ENCODE measurements around the gene MEN1. TPM values are rescaled to one million over a fixed set of nuclear protein-coding genes. Genes with fewer than 3 reads are reported as not detected.
A peak's percentile ranks its signal among the peaks of the same experiment; 100 is the strongest.
"Not testable (repeated sequence)": the region's sequence is repeated elsewhere in the genome, so short reads cannot be mapped to it uniquely, and the experiment has no call there.

Gene MEN1
- total RNA-seq, 2 donors from 2014 or later: 25.8 to 27.0 TPM

DNA sequence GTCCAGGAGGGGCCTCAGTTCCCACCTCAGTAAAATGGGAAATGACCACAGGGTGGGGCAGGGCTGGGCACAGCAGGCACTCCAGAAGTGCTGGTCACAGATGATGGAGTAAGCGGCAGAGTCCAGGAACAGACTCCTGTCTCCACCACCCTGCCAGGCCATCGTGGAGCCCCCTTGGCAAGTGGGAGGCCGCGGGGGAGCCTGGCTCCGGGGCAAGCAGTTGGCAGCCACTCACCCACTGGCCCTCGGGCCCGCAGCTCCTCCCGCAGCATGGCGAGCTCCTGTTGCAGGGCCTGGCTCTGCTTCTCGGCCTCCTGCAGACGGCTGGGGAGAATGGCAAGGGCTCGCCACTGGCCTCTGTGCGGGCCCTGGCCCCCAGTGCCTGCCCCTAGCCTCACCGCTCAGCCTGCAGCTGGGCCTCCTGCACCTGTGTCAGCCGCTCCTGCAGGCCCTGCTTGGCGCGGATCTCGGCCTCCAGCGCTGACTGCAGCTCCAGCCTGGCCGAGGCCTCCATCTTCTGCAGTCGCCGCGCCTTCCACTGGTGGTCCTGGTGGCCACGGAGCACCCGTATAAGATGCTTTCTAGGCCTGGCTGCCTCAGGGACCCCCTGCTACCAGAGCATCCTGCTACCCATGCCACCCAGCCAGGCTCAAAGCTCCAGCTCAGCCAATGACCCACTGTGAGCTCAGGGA is 23.8 kb upstream of the MEN1 start:
- DNase-seq (no peak), ATAC-seq (no peak)
- Mint-ChIP-seq H3K4me3 (no peak overlapping the region), H3K27me3 (no peaks in the 10 kb centered on the region), H3K4me1 (no peaks in the 10 kb centered on the region), H3K36me3 (ENCODE audit: low read depth) (peaks cover 3% of the 10 kb centered on the region), H3K27ac (no peak overlapping the region)
- H3K9me3 ChIP-seq (ENCODE audit: control insufficient read depth, low read length, poor library complexity, severe bottlenecking): no peaks in the 10 kb centered on the region

- Mint-ChIP-seq H3K4me3 (no peak overlapping the region), H3K4me1 (peaks cover 2% of the 10 kb centered on the region), H3K27me3 (no peaks in the 10 kb centered on the region), H3K27ac (no peak overlapping the region), H3K36me3 (ENCODE audit: low read depth) (peaks cover 3% of the 10 kb centered on the region)
- no peaks in the 10 kb centered on the region for H3K9me3 ChIP-seq (ENCODE audit: control insufficient read depth, low read length, poor library complexity, severe bottlenecking)
- no peak for ATAC-seq
- no peak for DNase-seq
These were observed 23.2 kb upstream of the MEN1 start for GRCh38 chr11:64833509-64833908.

DNA sequence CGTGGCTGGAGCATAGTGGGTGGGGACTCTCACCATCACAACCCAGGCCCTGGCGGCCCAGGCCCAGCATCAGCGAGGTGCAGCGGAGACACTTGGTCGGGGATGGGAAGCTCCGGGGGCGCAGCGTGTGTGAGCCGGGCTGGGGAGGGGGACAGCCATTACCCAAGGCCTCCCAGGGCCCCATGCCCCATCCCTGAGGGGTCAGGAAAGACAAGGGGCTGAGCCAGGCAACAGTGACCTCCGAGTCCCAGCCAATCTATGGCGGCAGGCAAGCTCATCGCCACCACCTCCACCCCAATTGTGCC is 22.8 kb upstream of the MEN1 start:
- H3K27ac Mint-ChIP-seq: no peak overlapping the region
- H3K9me3 ChIP-seq (ENCODE audit: control insufficient read depth, low read length, poor library complexity, severe bottlenecking): no peaks in the 10 kb centered on the region
- H3K27me3 Mint-ChIP-seq: no peaks in the 10 kb centered on the region
- no peak for DNase-seq
- H3K36me3 Mint-ChIP-seq (ENCODE audit: low read depth): peaks cover 3% of the 10 kb centered on the region
- H3K4me3 Mint-ChIP-seq: no peak overlapping the region
- peaks cover 2% of the 10 kb centered on the region for H3K4me1 Mint-ChIP-seq
- no peak for ATAC-seq

DNA sequence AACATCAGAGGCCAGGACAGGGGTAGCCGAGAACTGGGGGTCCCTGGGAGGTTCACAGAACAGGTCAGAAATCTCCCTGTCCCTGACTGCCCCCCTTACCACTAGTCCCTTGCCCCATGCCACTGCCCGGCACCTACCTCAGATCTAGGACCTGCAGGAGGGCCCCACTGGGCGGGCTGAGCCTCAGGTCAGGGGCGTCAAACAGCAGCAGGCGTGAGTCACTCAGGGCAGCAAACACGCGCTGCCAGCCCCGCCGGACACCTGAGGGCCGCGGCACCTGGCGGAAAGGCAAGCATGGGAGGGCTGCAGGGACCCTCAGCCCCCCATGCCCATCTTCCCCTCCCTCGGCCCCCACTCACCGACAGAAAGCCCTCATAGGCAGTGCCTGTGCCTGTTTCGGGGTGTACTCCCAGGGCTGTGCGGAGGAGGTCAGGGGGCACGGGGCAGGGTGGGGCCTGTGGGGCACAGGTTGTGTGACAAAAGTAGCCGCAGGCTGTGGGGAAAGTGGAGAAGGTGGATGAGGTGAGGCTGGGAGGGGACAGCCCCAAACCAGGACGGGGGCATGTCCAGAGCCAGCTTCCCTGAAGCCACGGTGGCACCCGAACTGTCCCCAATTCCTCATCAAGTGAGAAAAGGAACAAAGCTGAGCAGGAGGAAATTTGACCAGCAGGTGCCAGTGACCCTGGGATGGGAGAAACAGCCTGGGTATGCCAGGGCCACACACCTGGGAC is 22.3 kb upstream of the MEN1 start:
- H3K4me3 Mint-ChIP-seq: no peak overlapping the region
- no peak for ATAC-seq
- peaks cover 3% of the 10 kb centered on the region for H3K36me3 Mint-ChIP-seq (ENCODE audit: low read depth)
- H3K27me3 Mint-ChIP-seq: no peaks in the 10 kb centered on the region
- no peak overlapping the region for H3K27ac Mint-ChIP-seq
- no peaks in the 10 kb centered on the region for H3K9me3 ChIP-seq (ENCODE audit: control insufficient read depth, low read length, poor library complexity, severe bottlenecking)
- H3K4me1 Mint-ChIP-seq: peaks cover 2% of the 10 kb centered on the region
- no peak for DNase-seq

DNA sequence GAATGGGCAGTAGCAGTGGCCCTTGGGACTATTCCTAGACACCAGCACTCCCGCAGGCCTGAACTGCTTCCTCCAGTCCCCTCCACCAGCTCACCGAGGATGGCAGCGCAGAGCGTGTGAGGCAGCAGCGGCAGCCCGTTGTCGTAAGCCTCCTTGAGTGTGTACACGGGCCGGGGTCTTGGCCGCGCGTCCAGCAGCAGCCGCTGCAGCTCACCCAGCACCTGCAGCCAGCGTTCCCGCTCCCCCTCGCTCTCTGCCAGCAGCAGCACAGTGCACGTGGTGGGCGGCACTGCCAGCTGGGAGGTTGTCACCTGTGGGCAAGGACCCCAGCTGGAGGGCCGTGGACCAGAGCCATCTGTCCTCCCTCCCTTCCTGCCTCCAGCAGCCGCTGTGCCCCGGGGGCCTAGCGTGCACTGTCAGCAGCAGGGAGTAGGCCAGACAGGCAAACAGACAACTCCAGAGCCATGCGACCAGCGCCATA is 21.1 kb upstream of the MEN1 start:
- no peaks in the 10 kb centered on the region for H3K27me3 Mint-ChIP-seq
- H3K4me3 Mint-ChIP-seq: no peak overlapping the region
- DNase-seq: no peak

DNA sequence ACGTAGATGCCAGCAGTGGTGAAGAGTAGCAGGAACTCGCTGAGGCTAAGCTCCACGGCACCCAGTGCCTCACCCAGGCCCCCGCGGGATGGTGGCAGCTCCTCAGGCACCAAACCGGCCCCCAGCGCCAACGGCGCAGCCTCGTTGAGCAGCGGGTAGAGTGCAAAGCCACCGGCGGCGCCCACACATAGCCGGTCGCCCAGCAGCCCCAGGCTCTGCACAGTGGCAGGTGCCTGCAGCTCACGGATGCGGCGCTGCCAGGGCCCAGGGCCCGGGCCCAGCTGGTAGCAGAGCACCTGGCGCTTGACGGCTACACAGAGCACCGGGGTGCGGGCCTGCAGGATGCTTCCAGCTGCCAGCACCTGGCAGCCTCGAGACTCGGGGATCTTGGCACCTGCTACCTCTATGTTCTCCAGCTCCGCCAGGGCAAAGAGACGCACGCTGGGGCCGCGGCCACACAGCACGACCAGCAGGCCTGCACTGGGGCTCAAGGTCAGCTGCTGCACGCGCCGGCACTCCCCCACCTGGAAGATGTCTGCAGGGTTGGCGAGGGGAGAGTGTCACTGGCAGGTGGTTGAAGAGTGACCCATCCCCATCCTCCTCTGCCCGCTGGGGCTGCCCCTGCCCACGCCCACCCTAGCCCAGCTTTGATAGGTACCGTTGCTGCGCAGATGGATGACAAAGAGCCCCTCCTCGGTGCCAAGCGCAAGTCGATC is 19.3 kb upstream of the MEN1 start:
- ATAC-seq (no peak), DNase-seq (no peak)
- peaks cover 3% of the 10 kb centered on the region for H3K36me3 Mint-ChIP-seq (ENCODE audit: low read depth)
- no peaks in the 10 kb centered on the region for H3K27me3 Mint-ChIP-seq
- H3K4me1 Mint-ChIP-seq: peaks cover 2% of the 10 kb centered on the region
- H3K27ac Mint-ChIP-seq: no peak overlapping the region
- H3K4me3 Mint-ChIP-seq: no peak overlapping the region
- H3K9me3 ChIP-seq (ENCODE audit: control insufficient read depth, low read length, poor library complexity, severe bottlenecking): no peaks in the 10 kb centered on the region

More for the DNA sequence above, 21.1 kb upstream of the MEN1 start:
- H3K9me3 ChIP-seq (ENCODE audit: control insufficient read depth, low read length, poor library complexity, severe bottlenecking): no peaks in the 10 kb centered on the region
- H3K36me3 Mint-ChIP-seq (ENCODE audit: low read depth): peaks cover 3% of the 10 kb centered on the region
- peaks cover 2% of the 10 kb centered on the region for H3K4me1 Mint-ChIP-seq
- no peak overlapping the region for H3K27ac Mint-ChIP-seq
- ATAC-seq: no peak

DNA sequence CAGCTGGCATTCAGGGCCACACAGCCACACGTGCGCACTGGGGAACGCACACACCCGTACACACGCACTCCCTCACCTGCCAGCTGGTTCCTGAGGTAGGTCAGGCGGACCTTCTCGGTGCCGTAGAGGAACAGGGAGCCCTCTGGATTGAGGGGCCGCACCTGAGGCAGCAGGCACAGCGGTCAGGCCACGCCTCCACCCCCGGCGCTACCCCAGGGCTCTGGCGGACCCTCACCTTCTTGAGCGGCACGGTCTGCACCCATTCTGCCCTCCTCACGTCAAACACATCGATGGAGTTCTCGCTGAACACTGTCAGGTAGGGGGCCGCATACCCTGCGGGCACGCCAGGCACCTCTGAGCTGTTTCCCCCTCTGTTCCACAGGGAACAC is 17.1 kb upstream of the MEN1 start:
- Mint-ChIP-seq H3K27me3 (no peaks in the 10 kb centered on the region), H3K27ac (no peak overlapping the region), H3K36me3 (ENCODE audit: low read depth) (peaks cover 6% of the 10 kb centered on the region), H3K4me3 (no peak overlapping the region), H3K4me1 (peaks cover 6% of the 10 kb centered on the region)
- no peaks in the 10 kb centered on the region for H3K9me3 ChIP-seq (ENCODE audit: control insufficient read depth, low read length, poor library complexity, severe bottlenecking)
- ATAC-seq: no peak
- no peak for DNase-seq

DNA sequence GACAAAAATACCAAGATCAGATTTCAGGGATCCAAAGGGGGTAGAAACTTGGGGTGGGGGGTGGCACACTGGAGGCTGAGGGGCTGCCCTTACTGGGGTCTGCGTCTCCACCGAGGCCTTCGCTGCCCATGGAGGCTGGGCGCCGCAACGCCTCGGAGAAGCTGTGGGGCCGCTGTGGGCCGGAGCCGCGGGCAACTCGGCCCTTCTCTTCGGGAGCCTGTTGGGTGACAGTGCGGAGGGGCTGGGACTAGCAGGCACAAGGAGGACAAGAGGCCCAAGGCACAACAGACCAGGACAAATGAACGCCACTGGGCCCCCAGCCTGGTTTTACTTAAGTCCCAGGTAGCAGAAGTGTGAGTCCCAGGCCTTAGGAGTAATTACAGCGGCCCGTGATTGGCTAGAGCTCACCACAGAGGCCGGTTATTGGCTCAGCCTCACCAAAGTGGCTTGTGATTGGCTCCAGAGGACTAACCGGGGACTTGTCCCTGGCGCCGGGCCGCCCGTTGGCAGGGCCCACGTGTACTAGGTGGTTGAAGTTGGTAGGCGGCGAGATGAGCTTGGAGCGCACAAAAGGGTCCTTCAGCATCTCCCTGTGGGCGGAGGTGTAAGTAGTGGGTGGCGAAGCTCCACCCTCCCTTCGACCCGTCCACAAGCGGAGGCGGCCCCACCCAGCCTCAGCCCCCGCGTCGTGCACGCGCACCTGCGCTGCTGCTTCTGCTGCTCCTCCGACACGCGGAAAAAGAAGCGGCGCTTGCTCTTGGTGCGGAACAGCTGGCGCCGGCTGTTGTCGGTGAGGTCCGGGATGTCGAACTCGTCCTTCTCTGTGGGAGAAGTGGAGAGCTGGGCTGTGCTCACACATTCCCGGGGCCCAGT is 16.5 kb upstream of the MEN1 start:
- ATAC-seq (no peak), DNase-seq (no peak)
- no peaks in the 10 kb centered on the region for H3K9me3 ChIP-seq (ENCODE audit: control insufficient read depth, low read length, poor library complexity, severe bottlenecking)
- Mint-ChIP-seq H3K4me3 (no peak overlapping the region), H3K36me3 (ENCODE audit: low read depth) (peaks cover 4% of the 10 kb centered on the region), H3K27me3 (no peaks in the 10 kb centered on the region), H3K4me1 (peaks cover 6% of the 10 kb centered on the region), H3K27ac (no peak overlapping the region)

DNA sequence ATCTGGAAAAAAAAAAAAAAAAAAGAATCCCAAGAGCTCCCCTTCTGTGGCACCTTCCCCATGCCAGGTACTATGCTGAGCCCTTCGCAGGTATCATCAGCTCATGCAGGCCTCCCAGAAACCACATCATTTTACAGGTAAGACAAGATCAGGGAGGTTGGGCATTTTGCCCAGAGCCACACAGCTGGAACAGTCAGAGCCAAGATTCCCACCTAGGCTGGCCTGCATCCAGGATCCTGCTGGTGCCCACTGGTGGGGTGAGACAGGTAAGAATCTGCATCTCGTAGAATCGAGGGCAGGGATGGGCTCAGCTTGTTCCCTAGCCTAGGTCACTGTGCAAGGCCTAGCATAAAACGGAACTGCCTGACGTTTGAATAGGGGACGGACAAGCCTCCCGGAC is 15.7 kb upstream of the MEN1 start:
- H3K27me3 Mint-ChIP-seq: no peaks in the 10 kb centered on the region
- DNase-seq: no peak
- no peaks in the 10 kb centered on the region for H3K9me3 ChIP-seq (ENCODE audit: control insufficient read depth, low read length, poor library complexity, severe bottlenecking)
- H3K4me3 Mint-ChIP-seq: no peak overlapping the region
- no peak for ATAC-seq
- no peak overlapping the region for H3K27ac Mint-ChIP-seq
- peaks cover 4% of the 10 kb centered on the region for H3K36me3 Mint-ChIP-seq (ENCODE audit: low read depth)
- H3K4me1 Mint-ChIP-seq: peaks cover 6% of the 10 kb centered on the region

- Mint-ChIP-seq H3K4me3 (no peak overlapping the region), H3K27ac (no peak overlapping the region), H3K36me3 (ENCODE audit: low read depth) (peaks cover 4% of the 10 kb centered on the region), H3K27me3 (no peaks in the 10 kb centered on the region), H3K4me1 (peaks cover 3% of the 10 kb centered on the region)
- ATAC-seq (no peak), DNase-seq (no peak)
- no peaks in the 10 kb centered on the region for H3K9me3 ChIP-seq (ENCODE audit: control insufficient read depth, low read length, poor library complexity, severe bottlenecking)
These were observed 13.3 kb upstream of the MEN1 start for GRCh38 chr11:64823568-64824119.

DNA sequence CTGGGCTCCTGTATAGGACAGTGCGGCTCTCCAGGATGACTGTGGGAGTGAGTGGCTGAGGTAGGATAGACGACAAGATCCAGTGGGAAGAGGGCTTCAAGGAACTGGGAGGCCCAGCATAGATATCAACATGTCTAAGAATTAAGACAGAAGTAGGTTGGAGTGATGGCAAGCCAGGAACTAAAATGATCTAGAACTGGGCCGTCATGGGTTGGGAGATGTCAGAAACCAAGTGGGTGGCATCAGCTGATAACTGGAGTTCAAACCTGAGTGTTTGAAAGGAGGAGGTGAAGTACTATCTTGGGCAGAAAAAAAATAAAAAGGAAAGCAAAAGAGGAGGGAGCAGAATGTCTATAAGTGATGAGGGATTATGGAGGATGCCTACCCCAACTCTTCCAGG is 7.1 kb upstream of the MEN1 start:
- DNase-seq: no peak
- Mint-ChIP-seq H3K36me3 (ENCODE audit: low read depth) (no peaks in the 10 kb centered on the region), H3K27me3 (no peaks in the 10 kb centered on the region), H3K4me1 (no peaks in the 10 kb centered on the region), H3K27ac (peak overlapping the region; percentile 71), H3K4me3 (no peak overlapping the region)
- no peaks in the 10 kb centered on the region for H3K9me3 ChIP-seq (ENCODE audit: control insufficient read depth, low read length, poor library complexity, severe bottlenecking)
- no peak for ATAC-seq

DNA sequence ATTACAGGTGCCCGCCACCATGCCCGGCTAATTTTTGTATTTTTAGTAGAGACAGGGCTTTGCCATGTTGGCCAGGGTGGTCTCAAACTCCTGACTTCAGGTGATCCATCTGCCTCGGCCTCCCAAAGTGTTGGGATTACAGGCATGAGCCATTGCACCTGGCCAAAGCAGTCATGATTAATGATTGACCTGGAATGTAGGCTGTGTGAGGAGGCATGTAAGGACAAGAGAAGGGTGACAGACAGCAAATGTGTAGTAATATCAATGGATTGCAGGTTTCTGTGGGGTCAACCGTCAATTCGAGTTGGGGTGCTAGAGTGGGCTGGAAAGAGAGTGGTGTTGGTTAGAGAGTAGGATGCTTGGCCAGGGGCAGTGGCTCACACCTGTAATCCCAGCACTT is 5.1 kb upstream of the MEN1 start:
- not testable (repeated sequence) for H3K36me3 Mint-ChIP-seq (ENCODE audit: low read depth); H3K4me1 Mint-ChIP-seq; H3K27me3 Mint-ChIP-seq

More for the DNA sequence above, 5.1 kb upstream of the MEN1 start:
- not testable (repeated sequence) for DNase-seq; H3K9me3 ChIP-seq (ENCODE audit: control insufficient read depth, low read length, poor library complexity, severe bottlenecking); ATAC-seq; H3K27ac Mint-ChIP-seq; H3K4me3 Mint-ChIP-seq

All from T-helper 17 cell (primary cell).